ENCODE results near the gene SLAIN2. TPM values are rescaled to one million over a fixed set of nuclear protein-coding genes. Genes with fewer than 3 reads are reported as not detected.

Gene SLAIN2
- total RNA-seq, 1 donor from 2014 or later, result 91.6 TPM

GRCh38 chr4:48334900-48335384 is 6.4 kb upstream of the SLAIN2 start:
- no peaks in the 10 kb centered on the region for H3K36me3 ChIP-seq
- no peak for TF ChIP-seq CTCF (IDR thresholded peaks at IDR 0.05)
- no peak overlapping the region for H3K27ac ChIP-seq
- DNase-seq (no peak), ATAC-seq (no peak)
- intact Hi-C loops (cut with DNase I), result no loop called here
- peaks cover 2% of the 10 kb centered on the region for H3K4me1 ChIP-seq
- no peaks in the 10 kb centered on the region for H3K27me3 ChIP-seq (ENCODE audit: low read depth)
- H3K9me3 ChIP-seq, result no peaks in the 10 kb centered on the region
- H3K4me3 ChIP-seq, result no peak overlapping the region

GRCh38 chr4:48336146-48336870 is 5.0 kb upstream of the SLAIN2 start:
- intact Hi-C loops (cut with DNase I), result no loop called here
- H3K36me3 ChIP-seq, result no peaks in the 10 kb centered on the region
- H3K27me3 ChIP-seq (ENCODE audit: low read depth), result no peaks in the 10 kb centered on the region
- H3K9me3 ChIP-seq, result no peaks in the 10 kb centered on the region
- H3K4me3 ChIP-seq, result no peak overlapping the region
- DNase-seq (no peak), ATAC-seq (no peak)
- H3K4me1 ChIP-seq, result peaks cover 10% of the 10 kb centered on the region
- no peak for TF ChIP-seq CTCF (IDR thresholded peaks at IDR 0.05)
- no peak overlapping the region for H3K27ac ChIP-seq

- Histone ChIP-seq H3K27ac (no peak overlapping the region), H3K9me3 (no peaks in the 10 kb centered on the region), H3K36me3 (no peaks in the 10 kb centered on the region), H3K4me3 (no peak overlapping the region), H3K4me1 (peaks cover 15% of the 10 kb centered on the region), H3K27me3 (ENCODE audit: low read depth) (no peaks in the 10 kb centered on the region)
- intact Hi-C loops (cut with DNase I), result no loop called here
- no peak for TF ChIP-seq CTCF (IDR thresholded peaks at IDR 0.05)
- ATAC-seq, result no peak
- no peak for DNase-seq
These were observed 3.6 kb upstream of the SLAIN2 start for GRCh38 chr4:48337731-48338130.

GRCh38 chr4:48339642-48340041 is 1.7 kb upstream of the SLAIN2 start:
- no peak overlapping the region for H3K4me3 ChIP-seq
- H3K27me3 ChIP-seq (ENCODE audit: low read depth), result no peaks in the 10 kb centered on the region
- DNase-seq (no peak), ATAC-seq (no peak)
- no peaks in the 10 kb centered on the region for H3K9me3 ChIP-seq
- H3K4me1 ChIP-seq, result peaks cover 34% of the 10 kb centered on the region
- no peaks in the 10 kb centered on the region for H3K36me3 ChIP-seq
- no peak for TF ChIP-seq CTCF (IDR thresholded peaks at IDR 0.05)
- peak overlapping the region; percentile 99 for H3K27ac ChIP-seq
- intact Hi-C loops (cut with DNase I), result no loop called here

- Histone ChIP-seq H3K4me3 (peak overlapping the region; percentile 96), H3K27me3 (ENCODE audit: low read depth) (no peaks in the 10 kb centered on the region), H3K27ac (peak overlapping the region; percentile 99), H3K36me3 (no peaks in the 10 kb centered on the region), H3K4me1 (peaks cover 39% of the 10 kb centered on the region), H3K9me3 (no peaks in the 10 kb centered on the region)
- peak; percentile 25 to 34 for ATAC-seq
- TF ChIP-seq CTCF (IDR thresholded peaks at IDR 0.05), result no peak
- DNase-seq, result peak; percentile 50
- intact Hi-C loops (cut with DNase I), result no loop called here
These were observed 909 bp upstream of the SLAIN2 start for GRCh38 chr4:48340276-48340964.
